ENCODE data around the gene UGT1A4.

Gene UGT1A4

DNA sequence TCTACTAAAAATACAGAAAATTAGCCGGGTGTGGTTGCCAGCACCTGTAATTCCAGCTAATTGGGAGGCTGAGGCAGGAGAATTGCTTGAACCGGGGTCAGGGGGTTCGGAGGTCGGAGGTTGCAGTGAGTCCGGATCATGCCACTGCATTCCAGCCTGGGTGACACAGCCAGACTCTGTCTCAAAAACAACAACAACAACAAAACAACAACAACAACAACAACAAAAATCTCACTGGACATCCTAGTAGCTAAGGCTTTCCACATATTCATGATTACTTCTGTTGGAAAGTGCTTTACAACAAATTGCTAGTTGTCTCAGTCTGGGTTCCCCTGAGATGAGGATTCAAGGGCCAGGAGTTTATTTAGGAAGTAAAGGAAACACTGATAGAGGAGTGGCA, 55.3 kb downstream of the UGT1A4 start:
- no peak for DNase-seq (ENCODE audit: low read depth, low spot score)
- no peak overlapping the region for H3K27ac ChIP-seq

DNA sequence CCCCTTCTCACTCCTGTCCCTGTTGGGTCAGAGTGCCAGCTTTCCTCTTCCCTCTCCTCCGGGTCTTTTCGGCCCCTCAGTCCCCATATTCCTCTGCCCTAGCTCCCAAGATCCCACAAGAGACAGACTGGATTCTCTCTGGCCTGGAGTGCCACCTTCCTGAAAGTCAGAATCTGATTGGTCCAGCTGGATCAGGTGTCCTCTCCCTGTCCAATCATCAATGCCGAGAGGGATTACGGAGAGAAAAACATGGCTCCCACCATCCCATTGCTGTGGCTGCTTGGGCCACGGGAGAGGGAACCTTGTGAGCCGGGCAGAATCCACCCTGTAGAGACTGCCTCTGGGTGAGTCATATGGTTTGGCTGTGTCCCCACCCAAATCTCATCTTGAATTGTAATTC, 56.9 kb downstream of the UGT1A4 start:
- no peak for DNase-seq (ENCODE audit: low read depth, low spot score)
- H3K27ac ChIP-seq, result no peak overlapping the region

DNA sequence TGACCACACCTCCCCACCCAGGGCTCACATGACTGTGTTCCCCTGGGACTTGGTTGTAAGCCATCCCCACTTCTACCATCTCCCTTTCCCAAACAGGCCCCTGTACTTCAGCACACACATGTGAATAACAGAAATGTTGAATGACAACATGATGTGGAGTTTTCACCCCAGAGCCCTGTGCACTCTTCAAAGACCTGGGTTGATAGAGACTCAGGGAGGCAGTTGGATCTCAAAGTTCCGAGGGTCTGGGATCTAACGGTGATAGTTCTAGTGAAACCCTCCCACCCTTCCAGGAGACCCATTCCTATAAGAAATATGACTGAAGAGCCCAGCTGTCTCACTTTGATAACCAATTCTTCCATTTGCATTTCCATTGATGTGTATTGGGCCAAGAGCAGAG, 59.5 kb downstream of the UGT1A4 start, which contains the start of gene MROH2A:
MROH2A (plus strand) TSS at position 301 of the 400 bp plus-strand sequence. CDS start 1,029 bp downstream, outside the sequence.
- no peak within 1 kb of the TSS for H3K27ac ChIP-seq
- DNase-seq (ENCODE audit: low read depth, low spot score), result no peak

DNA sequence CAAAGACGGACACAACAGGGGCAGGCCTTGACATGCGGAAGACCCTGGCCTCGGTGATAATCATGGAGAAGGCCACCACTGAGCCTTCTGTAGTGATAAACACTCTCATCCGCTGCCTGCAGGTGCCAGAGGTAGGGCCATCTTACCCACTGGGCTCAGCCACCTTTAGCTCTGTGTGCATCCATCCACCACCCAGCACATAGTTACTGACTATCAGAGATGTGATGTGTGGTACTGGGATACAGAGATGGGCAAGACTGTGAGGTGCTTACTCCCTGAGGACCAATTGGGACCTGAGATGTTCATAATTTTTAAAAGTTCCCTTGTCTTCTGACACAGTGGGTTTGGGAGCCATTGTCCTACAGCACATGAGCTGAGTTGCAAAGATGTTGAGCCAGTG, 61.2 kb downstream of the UGT1A4 start:
- no peak overlapping the region for H3K27ac ChIP-seq
- DNase-seq (ENCODE audit: low read depth, low spot score), result no peak

DNA sequence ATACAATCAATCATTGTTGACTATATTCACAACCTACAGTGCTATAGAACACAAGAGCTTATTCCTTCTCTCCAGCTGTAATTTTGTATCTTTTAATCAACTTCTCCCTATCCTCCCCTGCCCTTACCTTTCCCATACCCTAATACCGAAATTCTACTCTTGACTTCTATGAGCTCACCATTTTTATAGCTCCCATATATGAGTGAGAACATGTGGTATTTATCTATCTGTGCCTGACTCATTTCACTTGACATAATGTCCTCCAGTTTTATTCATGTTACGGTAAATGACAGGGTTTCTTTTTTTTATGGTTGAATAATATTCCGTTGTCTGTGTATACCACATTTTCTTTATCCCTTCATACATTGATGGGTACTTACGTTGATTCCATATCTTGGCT, 62.2 kb downstream of the UGT1A4 start:
- H3K27ac ChIP-seq, result no peak overlapping the region
- DNase-seq (ENCODE audit: low read depth, low spot score), result no peak

DNA sequence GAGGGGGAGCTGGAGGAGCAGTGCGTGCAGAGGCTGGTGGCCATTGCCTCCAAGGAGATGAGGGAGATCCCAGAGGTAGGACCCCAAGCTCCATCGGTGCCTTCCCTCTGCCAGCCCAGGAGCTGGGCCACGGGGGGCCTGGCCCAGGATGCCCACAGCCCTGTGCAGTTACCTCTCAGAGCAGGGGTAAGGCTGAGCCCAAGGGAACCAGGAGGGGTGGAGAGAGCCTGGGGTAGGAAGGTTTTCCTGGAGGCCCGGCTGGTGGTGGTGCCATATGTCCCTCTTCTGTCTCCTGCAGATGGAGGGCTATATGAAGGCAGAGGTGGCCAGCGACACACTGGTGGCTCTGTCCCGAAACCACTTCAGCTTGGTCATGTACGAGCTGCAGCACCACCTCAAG, 71.0 kb downstream of the UGT1A4 start:
- no peak for DNase-seq (ENCODE audit: low read depth, low spot score)
- H3K27ac ChIP-seq, result no peak overlapping the region

DNA sequence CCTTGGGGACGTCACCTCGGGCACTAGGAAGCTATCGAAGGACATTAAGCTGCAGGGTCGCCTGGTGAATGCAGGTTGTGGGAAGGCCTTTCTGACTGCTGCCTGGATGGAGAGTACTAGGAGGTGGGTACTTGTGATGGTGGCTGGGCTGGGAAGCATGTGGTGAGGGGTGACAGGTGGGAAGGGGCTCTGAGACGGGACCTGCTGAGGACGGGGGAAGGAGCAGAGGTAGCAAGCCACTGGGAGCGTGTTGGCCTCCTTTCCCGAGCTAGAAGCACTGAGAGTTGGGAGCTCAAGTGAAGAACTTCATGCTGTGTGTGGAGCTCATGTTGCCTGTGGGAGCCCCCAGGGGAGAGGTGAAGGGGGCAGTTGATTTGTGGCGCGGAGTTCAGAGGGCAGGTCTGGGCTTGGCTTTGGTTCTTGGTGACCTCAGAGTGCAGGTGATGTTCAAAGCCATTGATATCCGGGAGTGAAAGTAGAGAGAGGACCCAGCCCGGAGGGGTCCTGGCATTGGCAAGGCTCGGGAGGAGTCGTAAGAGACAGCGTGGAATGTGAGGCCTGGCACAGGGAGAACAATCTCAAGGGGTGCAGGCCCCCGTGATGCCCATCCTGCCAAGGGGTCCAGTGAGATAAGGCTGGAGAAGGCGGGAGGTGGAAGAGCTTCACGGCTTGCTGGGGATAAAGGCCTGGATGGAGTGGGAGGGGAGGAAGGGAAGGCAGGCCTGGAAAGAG, 72.8 kb downstream of the UGT1A4 start:
- H3K27ac ChIP-seq, result no peak overlapping the region
- DNase-seq (ENCODE audit: low read depth, low spot score), result no peak

DNA sequence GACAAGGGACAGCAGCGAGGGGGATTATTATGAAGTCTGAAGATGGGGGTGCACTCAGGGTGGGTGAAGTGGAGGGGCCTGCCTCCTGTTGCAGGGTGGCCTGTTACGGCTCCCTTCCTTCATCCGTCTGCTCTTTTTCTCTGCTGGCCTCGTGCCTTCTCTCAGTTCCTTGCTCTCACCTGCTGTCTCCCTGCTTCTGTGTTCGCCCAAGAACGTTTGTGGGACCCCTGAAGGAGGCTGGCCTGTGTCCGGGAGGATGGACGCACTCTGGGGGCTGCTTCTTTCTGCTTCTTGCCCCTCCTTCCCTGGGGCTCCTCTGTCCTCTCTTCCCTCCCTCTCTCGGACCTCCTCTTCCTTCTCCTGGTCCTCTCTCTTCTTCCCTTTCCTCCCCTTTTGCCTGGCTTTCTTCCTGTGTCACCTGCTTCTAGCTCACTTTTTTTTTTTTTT, 73.4 kb downstream of the UGT1A4 start:
- H3K27ac ChIP-seq, result no peak overlapping the region
- DNase-seq (ENCODE audit: low read depth, low spot score), result no peak

DNA sequence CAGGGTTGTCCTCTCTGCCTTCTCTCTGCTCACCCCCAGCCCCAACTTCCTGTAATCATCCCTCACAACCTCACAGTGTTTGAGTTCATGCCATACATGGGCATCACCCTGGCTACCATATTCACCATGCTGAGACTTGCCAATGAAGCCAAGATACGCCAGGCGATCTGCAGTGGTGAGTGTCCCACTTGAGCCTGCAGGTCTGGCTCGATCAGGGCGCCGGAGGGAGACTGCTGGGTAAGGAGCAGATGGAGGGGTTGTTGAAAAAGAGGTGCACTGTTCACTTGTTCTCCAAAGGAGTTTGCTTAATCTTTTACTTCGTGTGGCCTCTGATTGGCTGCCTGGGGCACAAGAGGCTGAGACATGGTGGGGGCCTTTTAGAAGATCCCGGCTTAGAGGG, 74.2 kb downstream of the UGT1A4 start:
- no peak overlapping the region for H3K27ac ChIP-seq
- no peak for DNase-seq (ENCODE audit: low read depth, low spot score)

DNA sequence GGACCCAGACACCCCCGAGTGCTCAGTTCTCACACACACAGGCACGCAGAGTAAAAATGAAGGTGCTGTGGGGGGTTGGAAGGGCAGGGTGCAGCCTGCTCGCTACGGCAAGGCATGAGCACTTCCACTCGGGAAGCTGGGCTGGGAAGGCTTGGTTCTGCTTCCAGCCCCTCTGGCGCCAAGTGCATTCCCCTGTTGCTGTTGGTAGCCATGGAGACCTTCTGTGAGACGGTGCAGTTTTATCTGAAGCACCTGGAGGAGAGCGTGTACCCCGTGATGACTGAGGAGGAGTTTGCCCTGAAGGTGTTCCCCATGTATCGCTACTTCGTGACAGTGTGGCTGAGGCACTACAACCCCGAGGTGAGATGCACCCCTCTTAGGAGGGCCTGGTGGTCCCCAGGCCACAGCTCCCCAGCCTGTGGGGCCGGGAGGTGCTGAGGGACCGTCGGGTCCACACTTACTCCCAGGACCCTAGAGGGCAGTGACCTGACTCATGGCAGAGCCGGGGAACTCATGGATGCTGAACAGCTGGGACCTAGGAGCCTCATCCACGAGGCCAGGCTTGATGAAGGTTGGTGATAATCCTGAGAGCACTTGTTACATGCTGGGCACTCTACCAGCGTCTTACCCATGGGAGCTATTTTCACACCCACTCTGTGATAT, 75.1 kb downstream of the UGT1A4 start:
- no peak for DNase-seq (ENCODE audit: low read depth, low spot score)

DNA sequence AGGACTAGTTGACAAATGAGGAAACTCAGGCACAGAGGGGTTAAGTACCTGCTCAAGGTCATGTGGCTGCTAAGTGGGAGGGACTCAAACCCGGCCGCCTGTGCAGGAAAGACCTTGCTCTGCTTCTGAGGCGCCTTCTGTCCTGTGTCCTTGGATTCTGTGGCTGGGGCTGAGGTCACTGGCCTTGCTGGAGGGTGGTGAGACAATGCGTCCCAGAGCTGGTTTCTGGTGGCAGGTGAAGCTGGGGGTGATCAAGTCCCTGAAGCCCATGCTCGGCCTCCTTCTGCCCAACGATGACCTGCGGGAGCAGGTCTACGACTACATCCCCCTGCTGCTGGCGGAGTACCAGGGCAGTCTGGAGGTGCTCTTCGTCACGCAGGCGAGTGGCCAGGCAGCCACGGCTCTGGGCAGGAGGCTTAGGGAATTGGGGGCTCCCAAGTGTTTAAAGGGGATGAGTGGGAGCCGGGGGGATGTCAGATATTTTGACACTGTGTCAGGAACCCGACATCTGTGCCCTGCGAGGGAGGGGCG, 75.7 kb downstream of the UGT1A4 start:
- DNase-seq (ENCODE audit: low read depth, low spot score), result no peak

More for the DNA sequence above, 75.1 kb downstream of the UGT1A4 start:
- no peak overlapping the region for H3K27ac ChIP-seq

DNA sequence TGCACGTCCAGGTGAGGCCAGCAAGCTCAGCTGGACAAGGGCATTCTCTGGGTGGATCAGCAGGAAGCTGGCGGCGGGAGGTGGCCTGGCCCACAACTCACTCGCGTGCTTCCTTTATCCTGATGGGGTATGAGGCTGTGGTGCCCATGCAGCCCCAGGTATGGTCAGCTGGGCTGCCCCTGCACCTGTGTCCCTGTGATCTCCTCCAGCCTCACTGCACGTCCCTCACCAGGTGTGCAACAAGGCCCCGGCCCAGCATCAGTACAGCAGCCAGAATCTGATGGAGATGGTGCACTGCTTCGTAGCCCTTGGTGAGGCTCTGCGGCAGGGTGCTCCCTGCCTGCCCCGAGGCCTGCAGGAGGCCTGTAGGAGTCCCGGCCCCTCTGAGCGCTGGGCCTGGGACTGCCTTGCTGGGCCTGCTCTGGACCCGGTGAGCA, 77.2 kb downstream of the UGT1A4 start:
- H3K27ac ChIP-seq, result no peak overlapping the region
- DNase-seq (ENCODE audit: low read depth, low spot score), result no peak

More for the DNA sequence above, 75.7 kb downstream of the UGT1A4 start:
- no peak overlapping the region for H3K27ac ChIP-seq

DNA sequence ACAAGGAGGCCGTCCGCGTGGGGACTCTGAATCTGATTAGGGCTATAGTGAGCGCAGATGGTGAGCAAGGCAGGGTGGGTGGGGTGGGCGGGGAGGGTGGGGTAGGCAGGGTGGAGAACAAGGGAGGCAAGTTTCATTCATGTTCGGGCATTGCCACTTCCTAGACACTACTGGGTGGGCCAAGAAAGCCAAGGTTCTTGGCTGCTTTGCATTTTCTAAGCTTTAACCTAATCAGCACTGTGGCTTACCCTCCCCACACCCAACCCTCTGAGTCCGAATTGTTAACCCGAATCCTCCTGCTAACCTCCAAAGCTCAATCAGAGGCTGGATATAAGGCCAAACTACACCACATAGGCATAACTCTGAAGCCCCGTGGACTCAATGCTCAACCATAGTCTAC, 77.7 kb downstream of the UGT1A4 start:
- DNase-seq (ENCODE audit: low read depth, low spot score), result no peak

DNA sequence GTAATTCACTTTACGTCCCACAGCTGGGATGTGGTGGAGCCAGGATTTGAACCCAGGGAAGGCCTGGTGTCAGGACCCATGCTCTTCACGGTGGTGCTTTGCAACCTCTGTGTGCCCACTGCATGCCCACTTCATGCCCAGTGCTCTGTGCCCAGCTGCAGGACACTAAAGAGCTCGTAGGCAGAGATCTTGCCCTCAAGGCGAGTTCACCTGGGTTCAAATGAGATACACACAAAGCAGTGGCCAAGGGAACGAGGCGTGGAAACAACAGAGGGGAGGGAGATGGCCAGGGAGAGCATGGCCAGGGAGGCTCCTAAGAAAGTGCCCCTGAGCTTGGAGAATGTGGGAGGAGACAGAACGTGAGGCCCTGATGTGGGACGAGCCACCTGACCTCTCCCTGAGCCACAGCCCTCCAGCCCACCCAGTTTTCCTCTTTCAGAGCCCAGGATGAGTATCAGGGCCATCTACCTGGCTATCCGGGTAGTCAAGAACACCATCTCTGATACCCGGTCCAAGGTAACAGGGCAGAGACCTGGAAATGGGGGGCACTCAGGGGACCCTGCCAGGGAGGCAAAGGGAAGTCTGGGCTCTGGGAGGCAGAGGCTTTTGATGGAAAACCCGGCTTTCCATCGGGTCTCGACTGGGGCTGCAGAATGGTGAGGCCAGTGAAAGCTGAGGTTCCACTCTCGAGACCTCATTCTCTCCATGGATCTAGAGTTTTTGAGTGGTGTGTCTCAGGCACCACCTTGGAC, 80.0 kb downstream of the UGT1A4 start:
- DNase-seq (ENCODE audit: low read depth, low spot score), result no peak
- no peak overlapping the region for H3K27ac ChIP-seq

More for the DNA sequence above, 77.7 kb downstream of the UGT1A4 start:
- no peak overlapping the region for H3K27ac ChIP-seq

DNA sequence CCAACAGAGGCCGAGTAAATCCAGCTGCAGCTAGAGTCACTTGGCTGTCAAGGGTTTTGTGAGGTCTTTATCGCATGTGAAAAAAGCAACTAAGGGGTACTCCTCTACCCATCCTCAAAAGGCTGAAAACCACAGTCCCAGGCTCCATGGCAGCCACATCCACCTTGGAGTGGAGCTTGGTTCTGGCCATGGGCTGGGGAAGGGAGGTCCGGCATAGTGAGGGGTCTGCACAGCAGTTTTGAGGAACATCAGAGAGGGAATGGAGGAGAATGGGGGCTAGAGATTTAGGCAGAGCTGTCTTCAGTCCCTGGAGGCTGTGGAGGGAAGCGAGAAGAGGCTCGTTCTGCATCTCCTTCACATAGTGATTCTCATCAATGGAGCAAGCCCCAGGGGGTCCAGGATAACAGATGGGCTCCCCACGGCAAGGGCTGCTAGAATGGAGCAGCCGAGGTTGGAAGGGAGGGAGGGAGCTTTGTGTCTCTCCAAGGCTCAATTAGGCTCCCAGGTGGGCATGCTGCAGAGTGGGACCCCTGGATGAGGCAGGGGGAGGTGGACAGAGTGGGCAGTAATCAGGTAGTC, 80.6 kb downstream of the UGT1A4 start:
- H3K27ac ChIP-seq, result no peak overlapping the region
- no peak for DNase-seq (ENCODE audit: low read depth, low spot score)

DNA sequence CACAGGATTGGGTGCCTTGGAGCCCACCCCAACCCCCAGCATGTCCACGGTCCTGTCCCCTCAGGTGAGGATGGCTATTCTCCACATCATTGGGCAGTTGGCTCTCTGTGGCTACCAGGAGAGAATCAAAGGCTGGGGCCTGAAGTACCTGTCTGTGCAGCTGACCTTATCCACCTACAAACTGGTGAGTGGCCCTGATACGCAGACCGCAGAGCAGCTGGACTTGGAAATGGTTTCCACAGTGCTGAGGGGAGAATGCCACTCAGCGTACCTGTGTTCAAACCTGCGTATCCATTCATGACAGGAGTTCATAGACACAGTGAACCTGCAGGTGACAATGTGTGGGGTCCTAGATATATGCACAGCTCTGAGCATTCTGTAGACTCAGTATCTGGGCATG, 81.2 kb downstream of the UGT1A4 start:
- H3K27ac ChIP-seq, result no peak overlapping the region
- DNase-seq (ENCODE audit: low read depth, low spot score), result no peak

DNA sequence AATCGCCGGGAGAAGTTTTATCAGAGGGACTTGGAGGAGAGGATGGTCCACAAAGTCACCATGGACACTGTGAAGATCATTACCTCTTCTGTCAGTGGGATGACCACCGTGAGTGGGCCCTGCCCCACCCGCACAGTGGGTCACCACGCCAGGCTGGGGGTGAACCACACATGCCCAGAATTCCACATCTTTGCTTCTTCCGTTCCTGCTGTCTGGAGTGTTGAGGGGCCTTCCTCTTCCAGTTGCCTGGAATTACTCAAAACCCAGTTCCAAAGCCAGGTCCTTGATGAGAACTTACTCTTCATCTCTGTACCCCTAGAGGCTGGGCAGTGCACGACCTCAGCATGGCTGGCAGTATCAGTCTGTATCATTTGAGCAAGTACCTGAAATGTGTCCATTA, 81.7 kb downstream of the UGT1A4 start:
- no peak for DNase-seq (ENCODE audit: low read depth, low spot score)
- no peak overlapping the region for H3K27ac ChIP-seq

DNA sequence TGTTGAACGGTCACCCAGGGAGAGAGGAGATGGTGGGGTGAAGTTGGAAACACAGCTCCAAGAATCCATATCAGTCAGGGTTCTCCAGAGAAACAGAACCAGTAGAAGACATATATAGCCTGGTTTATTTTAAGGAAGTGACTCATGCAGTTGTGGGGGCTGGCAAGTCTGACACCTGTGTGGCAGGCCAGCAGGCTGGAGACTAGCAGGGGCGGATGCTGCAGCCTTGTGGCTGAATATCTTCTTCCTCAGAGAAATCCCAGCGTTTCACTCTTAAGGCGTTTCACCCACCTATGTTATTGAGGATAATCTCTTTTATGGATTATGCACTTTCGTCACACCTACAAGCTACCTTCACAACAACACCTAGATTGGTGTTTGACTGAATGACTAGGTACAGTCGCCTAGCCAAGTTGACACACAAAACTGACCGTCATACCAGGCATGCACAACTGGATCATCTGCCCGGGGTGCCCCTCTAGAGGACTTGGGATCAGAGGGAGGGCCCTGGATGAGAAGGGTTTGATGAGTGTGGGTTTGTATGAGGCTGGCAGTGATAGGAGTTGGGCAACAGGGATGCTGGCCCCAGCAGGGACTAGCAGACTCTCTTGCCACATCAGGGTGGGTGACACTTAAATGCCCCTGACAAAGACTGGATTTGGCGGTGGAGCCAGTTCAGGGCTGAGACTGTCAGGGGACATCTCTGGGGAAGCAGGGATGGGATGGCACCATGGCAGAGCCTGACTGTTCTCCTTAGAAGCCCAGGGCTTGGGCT, 83.0 kb downstream of the UGT1A4 start:
- no peak for DNase-seq (ENCODE audit: low read depth, low spot score)
- no peak overlapping the region for H3K27ac ChIP-seq

DNA sequence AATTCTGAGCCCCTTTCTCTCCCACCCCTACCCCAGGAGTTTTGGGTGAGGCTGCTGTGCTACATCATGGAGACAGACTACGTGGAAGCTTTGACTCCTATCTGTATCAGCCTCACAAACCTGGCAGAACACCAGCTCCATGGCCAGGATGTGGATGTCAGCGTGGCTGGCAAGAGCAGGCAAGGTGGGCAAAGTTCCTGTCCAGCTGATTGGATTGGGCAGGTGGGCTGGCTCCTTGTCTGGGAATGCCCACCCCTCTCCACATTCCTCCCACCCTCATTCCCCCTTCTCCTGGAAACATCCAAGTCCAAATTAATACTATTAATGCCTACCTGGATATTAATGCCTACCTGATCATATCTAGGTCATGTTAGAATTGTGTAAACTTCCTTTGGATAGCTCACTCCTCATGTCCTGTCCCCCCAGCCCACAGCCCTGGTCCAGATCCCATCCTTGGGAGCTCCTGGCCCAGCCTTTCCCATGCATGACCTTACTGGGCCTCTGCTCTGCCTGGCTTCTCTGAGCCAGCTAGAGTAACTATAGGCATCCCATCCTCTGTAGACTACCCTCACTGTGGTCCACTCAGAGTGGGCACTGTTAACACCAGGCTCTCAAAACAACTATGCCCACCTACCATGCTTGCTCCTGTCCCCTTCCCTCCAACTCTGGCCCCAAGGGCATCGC, 83.7 kb downstream of the UGT1A4 start:
- no peak overlapping the region for H3K27ac ChIP-seq
- no peak for DNase-seq (ENCODE audit: low read depth, low spot score)

All from epithelial cell of prostate (primary cell).